A673 (cell line): ENCODE results near the gene HBS1L. TPM values are rescaled to one million over a fixed set of nuclear protein-coding genes. Genes with fewer than 3 reads are reported as not detected.

Source experiments
- BruUV-seq: library from RNA; stranded (reverse); fragments of 400-500 nt; replicated peaks from 2 replicates; lab custom pipeline; 2021; lab: Mats Ljungman, UMichigan
- CTCF ChIA-PET: fragments of 300-600 bp; sonication (Branson Sonifier 250); formaldehyde crosslinking; loops from one replicate; lab custom pipeline; 2022; ENCODE audit warnings: antibody characterized with exemption; lab: Charles Lee
- POLR2A ChIA-PET: fragments of 300-600 bp; sonication (Branson Sonifier 250); formaldehyde crosslinking; loops from one replicate; lab custom pipeline; 2022; ENCODE audit warnings: antibody characterized with exemption; ENCODE audit not compliant: low non-redundant PET; lab: Charles Lee
- DNase-seq: peaks from one replicate; pipeline ENCODE4 v3.0.0-alpha.2; 2015; ENCODE audit warnings: low spot score
- H3K27ac ChIP-seq: fragments of 200-600 bp; sonication (generic); 2 replicates; pipeline ENCODE4 v1.5.1; 2016; ENCODE audit warnings: mixed run types, low read depth, mild to moderate bottlenecking, mixed read lengths, antibody characterized with exemption, low read length; ENCODE audit not compliant: poor library complexity, severe bottlenecking
- H3K27me3 ChIP-seq: fragments of 200-600 bp; sonication (generic); replicated peaks from 2 replicates; pipeline ENCODE4 v1.6.1; 2017; ENCODE audit warnings: mixed run types, low read depth, mild to moderate bottlenecking, mixed read lengths, antibody characterized with exemption, low read length; ENCODE audit not compliant: insufficient read depth, poor library complexity
- H3K36me3 ChIP-seq: fragments of 200-600 bp; sonication (generic); 2 replicates; pipeline ENCODE4 v1.6.1; 2016; ENCODE audit warnings: mixed run types, mild to moderate bottlenecking, mixed read lengths, antibody characterized with exemption, low read length; ENCODE audit not compliant: insufficient read depth, poor library complexity, severe bottlenecking
- H3K4me1 ChIP-seq: fragments of 200-600 bp; sonication (generic); 2 replicates; pipeline ENCODE4 v1.6.1; 2017; ENCODE audit warnings: mixed run types, mild to moderate bottlenecking, mixed read lengths, antibody characterized with exemption, low read length; ENCODE audit not compliant: insufficient read depth, poor library complexity, severe bottlenecking
- H3K4me3 ChIP-seq: fragments of 200-600 bp; sonication (generic); 2 replicates; pipeline ENCODE4 v1.5.1; 2016; ENCODE audit warnings: low read depth, mixed run types, mild to moderate bottlenecking, mixed read lengths, low read length; ENCODE audit not compliant: poor library complexity, severe bottlenecking
- H3K9me3 ChIP-seq: fragments of 200-600 bp; sonication (generic); 2 replicates; pipeline ENCODE4 v1.6.1; 2016; ENCODE audit warnings: mixed run types, low read depth, mild to moderate bottlenecking, mixed read lengths, antibody characterized with exemption, low read length; ENCODE audit not compliant: poor library complexity, severe bottlenecking
- CTCF ChIP-seq: fragments of 300-800, 200-600 bp; sonication (generic); conservative IDR thresholded peaks from 2 replicates; pipeline ENCODE4 v1.5.1; 2017; ENCODE audit warnings: low read depth, mild to moderate bottlenecking, antibody characterized with exemption, low read length, moderate library complexity, mixed read lengths
- EZH2 ChIP-seq: fragments of 200-600 bp; sonication (generic); IDR thresholded peaks from 2 replicates; pipeline ENCODE4 v1.6.1; 2017; ENCODE audit warnings: borderline replicate concordance, low read depth, mild to moderate bottlenecking, mixed read lengths, antibody characterized with exemption, low read length; ENCODE audit not compliant: poor library complexity, severe bottlenecking
- intact Hi-C: fragments of 100-400 bp; cut with micrococcal nuclease; formaldehyde crosslinking; loops from one replicate; pipeline ENCODE4 v1.10.0; 2022; ENCODE audit not compliant: unreplicated experiment
- total RNA-seq: library from RNA; stranded (reverse); gene quantifications from 2 replicates; pipeline ENCODE4 v1.2.3, GENCODE V29; 2021

HBS1L gene
- total RNA-seq, 1 experiment from 2014 or later, result 106 TPM

GRCh38 chr6:134936931-134937330 lies 117.7 kb downstream of the HBS1L start:
- Histone ChIP-seq H3K36me3 (no peaks in the 10 kb centered on the region), H3K9me3 (no peaks in the 10 kb centered on the region), H3K27me3 (no peaks in the 10 kb centered on the region), H3K4me3 (no peak overlapping the region), H3K4me1 (no peaks in the 10 kb centered on the region), H3K27ac (no peak overlapping the region)
- no TSS peak for BruUV-seq
- CTCF ChIA-PET, result no interaction called here
- POLR2A ChIA-PET, result no interaction called here
- no peak for DNase-seq
- no peak for TF ChIP-seq EZH2
- no peak for TF ChIP-seq CTCF
- intact Hi-C loops, result no loop called here

- TF ChIP-seq EZH2 (no peak), CTCF (no peak)
- no TSS peak for BruUV-seq
- CTCF ChIA-PET, result no interaction called here
- intact Hi-C loops, result no loop called here
- no peaks in the 10 kb centered on the region for H3K4me1 ChIP-seq
- H3K9me3 ChIP-seq, result no peaks in the 10 kb centered on the region
- H3K36me3 ChIP-seq, result no peaks in the 10 kb centered on the region
- H3K27ac ChIP-seq, result no peak overlapping the region
- H3K4me3 ChIP-seq, result no peak overlapping the region
- DNase-seq, result no peak
- POLR2A ChIA-PET, result no interaction called here
- H3K27me3 ChIP-seq, result no peaks in the 10 kb centered on the region
These were observed 118.1 kb downstream of the HBS1L start for GRCh38 chr6:134936476-134936875.

- TF ChIP-seq EZH2, result no peak
- TF ChIP-seq CTCF, result no peak
- CTCF ChIA-PET, result no interaction called here
- POLR2A ChIA-PET, result no interaction called here
- Histone ChIP-seq H3K9me3 (no peaks in the 10 kb centered on the region), H3K27ac (no peak overlapping the region), H3K27me3 (no peaks in the 10 kb centered on the region), H3K36me3 (no peaks in the 10 kb centered on the region), H3K4me3 (no peak overlapping the region), H3K4me1 (no peaks in the 10 kb centered on the region)
- BruUV-seq, result no TSS peak
- intact Hi-C loops, result loop anchor here (5.0 kb wide), 1 partner anchor 48 kb away; no protein-coding TSS in a partner anchor
- no peak for DNase-seq
These were observed 119.7 kb downstream of the HBS1L start for GRCh38 chr6:134934793-134935485.
